Activated CD4-positive, CD25-positive, alpha-beta regulatory T cell treated with anti-CD3 and anti-CD28 coated beads, Interleukin-2, amount 50 U/mL, for 24 hours (primary cell): ENCODE results near the gene ATP2B3.
A peak's percentile ranks its signal among the peaks of the same experiment; 100 is the strongest.
"Not testable (repeated sequence)": the region's sequence is repeated elsewhere in the genome, so short reads cannot be mapped to it uniquely, and the experiment has no call there.

Source experiments
- ATAC-seq, 2 donors: fragments of 150-1000 bp; cut with Tn5 transposase; one replicate each; pipeline ENCODE4 v1.10.0; 2021; ENCODE audit warnings: mild to moderate bottlenecking in 1 of 2, moderate library complexity in 1 of 2

Gene ATP2B3

DNA sequence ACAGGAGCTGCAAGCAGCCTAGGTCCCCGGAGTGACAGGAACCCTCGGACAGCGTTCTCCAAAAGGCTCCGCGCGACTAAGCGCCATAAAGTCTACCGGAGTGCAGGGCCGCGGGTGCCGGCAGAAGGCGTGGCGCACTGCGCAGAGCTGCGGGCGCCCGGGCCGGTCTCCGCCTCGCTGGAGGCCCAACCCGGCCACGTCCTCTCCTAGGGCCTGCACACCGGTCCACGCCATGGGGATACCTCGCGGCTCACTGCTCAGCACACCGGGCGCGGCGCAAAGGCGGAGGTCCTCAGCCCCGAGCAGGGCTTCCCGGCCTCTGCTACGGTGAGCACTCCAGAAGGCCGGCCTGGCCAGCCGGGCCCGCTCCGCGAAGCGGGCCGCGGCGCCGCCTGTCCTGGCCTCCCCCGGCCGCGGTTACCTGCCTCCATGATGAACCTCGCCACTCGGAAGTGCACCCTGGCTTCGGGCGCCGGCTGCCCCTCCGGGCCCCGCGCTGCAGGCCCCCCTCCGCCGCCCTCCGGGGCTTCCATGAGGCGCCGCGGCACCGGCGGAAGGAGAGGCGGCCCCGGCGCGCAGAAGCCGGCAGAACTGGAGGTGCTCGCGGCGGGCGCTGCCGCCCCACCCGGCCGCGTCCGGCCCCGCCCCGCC, 81.2 kb downstream of the ATP2B3 start, which contains the start of gene CCNQ:
Gene CCNQ, minus strand, starts transcription at position 599 of the 651 bp plus-strand sequence. Its CDS starts 66 bp downstream, at position 533.
- peak; percentile 67 for ATAC-seq

GRCh38 chrX:153599192-153600031, 82.0 kb downstream of the ATP2B3 start:
- peak; percentile 87 for ATAC-seq

DNA sequence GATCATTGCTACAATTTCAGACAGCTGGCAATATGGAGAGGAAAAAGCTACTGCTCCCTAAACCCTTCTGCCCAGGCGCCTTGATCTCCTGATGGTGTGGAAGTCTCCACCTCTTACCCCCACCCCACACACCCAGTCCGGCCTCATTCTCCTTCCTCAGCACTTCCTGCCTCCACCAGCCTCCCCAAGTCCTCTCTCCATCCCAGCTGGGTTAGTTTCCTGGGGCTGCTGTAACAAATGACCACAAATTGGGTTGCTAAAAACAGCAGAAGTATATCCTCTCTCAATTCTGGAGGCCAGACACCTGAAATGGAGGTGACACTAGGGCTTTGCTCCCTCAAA, 82.6 kb downstream of the ATP2B3 start:
- ATAC-seq = no peak

DNA sequence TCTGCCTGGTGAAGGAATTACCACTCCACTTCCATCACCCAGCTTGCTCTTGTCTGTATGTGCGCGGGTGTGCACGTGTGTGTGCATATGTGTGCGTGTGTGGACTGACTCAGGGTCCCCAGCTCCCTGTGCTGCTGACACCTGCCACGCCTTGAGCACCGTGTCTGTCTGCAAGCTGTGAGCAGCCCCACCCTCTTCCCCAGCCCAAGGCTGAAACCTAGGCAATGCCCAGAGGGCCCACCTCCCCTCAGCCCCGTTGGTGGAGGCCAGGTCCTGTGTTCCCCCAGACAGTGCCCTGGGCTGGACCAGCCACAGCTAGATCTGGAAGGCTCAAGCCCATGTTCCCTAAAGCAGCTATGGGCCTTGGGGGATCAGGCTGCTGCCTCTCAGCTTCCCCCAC, 83.5 kb downstream of the ATP2B3 start:
- ATAC-seq = no peak

DNA sequence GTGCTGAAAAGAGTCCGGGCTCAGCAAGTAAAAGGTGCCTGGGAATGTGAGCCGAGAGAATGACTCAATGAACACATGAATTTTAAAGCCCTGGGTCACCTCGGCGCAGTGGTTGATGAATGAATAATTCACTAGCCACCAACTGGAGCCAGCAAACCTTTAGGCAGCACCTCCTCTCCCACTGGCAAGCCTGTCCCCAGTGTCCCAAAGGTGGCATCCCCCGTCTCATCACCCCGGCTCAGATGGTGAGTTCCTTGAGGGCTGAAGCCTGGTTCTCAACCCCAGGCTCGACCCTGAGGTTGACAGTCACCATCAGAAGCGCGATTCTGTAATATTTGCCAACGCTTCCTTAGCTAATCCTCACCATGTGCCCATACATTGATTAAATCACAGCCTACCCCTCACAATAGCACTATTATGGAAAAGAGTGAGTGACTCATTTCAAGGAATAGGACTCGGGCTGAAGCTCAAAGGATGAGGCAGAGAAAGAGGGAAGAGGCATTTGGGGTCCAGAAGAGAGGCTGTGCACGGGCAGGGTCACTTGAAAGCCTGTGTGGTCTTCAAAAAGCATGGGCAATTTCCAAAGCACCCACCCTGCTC, 84.2 kb downstream of the ATP2B3 start:
- ATAC-seq = no peak

- no peak for ATAC-seq
Measured at GRCh38 chrX:153602601-153603000, 85.2 kb downstream of the ATP2B3 start.

DNA sequence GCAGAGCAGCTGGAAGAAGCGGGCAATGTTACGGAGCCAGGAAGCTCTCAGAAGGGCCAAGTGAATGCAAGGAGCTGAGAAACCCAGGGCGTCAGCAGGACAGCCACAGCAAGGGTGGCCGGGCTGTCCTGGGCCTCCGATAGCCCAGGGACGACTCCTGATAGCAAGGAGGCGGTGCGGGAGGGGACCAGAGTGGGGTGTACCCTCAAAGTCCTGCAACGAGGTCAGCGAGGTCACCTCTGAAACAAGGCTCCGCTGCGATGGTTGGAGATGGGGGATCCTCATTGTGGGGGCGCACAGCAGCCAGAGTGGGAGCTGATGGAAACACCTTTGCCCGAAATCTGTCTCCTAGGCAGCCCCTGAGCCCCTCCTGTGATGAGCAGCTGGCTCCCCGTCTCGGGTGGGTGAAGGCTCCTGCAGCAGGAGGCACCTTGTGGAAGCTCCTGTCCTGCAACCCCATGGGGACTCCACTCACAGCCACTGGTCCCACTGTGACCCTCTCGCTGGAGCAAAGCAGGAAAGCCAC, 85.8 kb downstream of the ATP2B3 start:
- ATAC-seq = no peak

DNA sequence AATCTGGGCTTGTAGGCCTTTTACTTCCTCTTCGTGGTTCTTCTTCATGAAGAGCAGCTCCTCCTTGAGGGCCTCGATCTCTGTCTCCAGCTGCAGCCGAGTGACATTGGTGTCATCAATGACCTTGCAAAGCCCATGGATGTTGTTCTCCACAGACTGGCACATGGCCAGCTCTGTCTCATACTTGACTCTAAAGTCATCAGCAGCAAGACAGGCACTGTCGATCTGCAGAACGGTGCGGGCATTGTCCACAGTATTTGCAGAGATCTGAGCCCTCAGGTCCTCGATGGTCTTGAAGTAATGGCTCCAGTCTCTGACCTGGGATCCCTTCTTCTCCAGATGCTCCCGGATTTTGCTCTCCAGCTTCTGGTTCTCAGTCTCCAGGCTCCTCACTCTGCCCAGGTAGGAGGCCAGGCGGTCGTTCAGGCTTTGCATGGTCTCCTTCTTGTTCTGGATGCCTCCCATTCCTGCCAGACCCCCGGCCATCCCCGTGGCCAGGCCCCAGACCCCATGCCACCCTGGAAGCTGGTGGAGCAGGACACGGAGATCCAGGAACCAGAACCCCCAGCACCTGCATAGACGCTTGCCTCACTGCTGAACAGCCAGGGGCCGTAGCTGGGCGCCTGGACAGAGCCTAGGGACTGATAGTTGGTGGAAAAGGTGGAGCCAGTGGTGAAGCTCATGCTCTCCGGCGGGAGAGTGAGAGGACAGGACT, 87.4 kb downstream of the ATP2B3 start:
- ATAC-seq = not testable (repeated sequence)

GRCh38 chrX:153606503-153606902, 89.1 kb downstream of the ATP2B3 start:
- no peak for ATAC-seq

DNA sequence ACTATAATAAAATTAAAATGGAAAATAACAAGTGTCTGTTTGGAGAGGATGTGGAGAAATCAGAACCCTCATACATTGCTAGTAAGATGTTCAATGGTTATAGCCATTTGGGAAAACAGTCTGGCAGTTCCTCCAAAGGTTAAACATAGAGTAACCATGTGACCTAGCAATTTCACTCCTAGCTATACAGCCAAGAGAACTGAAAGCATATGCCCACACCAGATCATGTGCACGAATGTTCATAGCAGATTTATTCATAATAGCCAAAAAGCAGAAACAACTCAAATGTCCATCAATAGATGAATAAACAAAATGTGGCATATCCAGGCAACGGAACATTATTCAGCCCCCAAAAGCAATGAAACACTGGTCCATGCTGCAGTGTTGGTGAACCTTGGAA, 90.9 kb downstream of the ATP2B3 start:
- ATAC-seq = no peak

DNA sequence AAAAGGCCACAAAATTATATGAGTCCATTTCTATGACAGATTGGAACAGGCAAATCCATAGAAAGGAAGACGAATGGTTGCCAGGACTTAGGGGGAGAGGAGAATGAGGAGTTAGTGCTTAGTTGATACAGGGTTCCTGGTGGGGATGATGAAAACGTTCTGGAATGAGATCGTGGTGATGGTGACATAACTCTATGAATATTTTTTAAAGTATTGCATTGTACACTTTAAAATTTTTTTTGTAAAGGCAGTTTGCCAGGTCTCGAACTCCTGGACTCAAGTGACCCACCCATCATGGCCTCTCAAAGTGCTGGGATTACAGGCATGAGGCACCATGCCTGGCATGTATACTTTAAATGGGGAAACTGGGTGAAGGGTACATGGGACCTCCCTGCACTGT, 91.4 kb downstream of the ATP2B3 start:
- no peak for ATAC-seq

DNA sequence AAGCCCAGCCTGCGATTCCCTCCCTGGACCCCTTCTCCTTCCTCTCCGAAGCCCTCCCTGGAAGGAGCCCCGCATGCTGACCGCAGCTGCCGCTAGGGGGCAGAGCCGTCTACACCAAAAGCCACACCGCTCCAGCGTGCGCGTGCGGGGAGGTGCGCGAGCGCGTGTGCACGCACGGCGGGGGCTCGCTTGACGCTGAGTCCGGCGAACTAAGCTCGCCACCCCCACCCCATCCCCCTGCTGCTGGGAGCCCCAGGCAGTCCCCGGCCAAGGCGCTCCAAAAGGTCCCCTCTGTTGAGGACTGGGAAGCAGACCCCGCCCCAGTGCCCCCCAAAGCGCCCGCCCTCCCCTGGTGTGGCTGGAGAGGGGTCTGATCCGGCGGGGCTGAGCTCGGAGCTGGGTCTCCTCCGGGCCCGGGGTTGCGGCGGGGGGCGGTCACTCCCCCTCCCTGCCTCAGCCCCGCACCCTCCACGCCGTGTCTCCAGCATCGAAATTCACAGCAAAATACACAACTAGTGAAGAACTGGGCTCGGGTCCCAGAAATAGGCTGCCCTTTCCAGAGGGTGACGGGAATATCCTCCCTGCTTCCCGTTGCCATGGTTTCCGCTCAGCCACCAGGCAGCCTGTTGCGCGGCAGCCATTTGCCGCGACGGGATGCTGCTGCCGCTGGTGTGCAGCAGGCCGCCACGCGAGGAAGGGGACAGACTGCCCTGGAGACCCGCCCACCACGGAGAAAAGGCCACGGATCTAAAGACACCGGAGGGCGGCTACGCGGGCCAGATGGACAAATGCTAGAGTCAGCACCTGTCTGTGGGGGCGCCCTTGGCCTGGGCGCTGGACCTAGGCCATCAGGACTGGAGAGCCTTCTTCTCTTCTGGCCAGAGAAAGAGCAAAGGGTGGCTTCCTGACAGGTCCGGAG, 92.7 kb downstream of the ATP2B3 start:
- peak; percentile 96 for ATAC-seq

DNA sequence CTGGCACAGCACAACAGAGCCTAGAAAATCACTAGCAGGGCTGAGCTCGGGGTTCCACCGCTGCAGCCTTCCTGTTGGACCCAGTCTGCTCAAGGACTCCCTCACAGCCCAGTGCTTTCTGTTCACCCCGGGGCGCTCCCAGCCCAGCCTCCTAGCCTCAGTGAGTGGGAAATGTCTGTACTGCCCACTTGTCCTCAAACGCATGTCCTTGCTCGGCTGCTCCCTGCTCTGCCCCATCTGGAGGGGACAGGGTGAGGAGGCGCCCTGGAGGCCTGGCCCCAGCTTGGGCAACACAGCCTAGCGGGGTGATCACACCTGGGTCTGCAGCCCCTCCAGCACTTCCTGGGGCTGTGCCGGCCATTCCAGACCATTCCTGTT, 93.4 kb downstream of the ATP2B3 start:
- no peak for ATAC-seq

- ATAC-seq = no peak
Measured at GRCh38 chrX:153611298-153612095, 94.1 kb downstream of the ATP2B3 start.

DNA sequence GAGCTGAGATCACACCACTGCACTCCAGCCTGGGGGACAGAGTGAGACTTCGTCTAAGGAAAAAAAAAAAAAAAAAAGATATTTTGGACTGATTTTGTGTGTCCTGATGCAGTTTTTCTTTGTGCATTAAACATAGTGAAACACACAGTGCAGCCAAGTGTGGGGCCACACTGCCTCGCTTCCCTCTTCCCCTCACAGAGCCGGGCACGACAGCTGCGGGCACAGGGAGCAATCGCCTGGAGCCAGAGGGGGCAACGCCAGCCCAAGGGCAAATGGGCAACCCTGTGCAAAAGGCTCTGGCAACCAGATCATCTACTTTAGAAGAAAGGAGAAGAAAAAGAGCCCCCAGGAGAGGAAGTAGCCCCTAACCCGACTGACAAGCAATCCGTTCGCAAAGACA, 95.0 kb downstream of the ATP2B3 start:
- no peak for ATAC-seq

GRCh38 chrX:153614818-153615217, 97.4 kb downstream of the ATP2B3 start:
- ATAC-seq = no peak

- ATAC-seq = no peak
Measured at GRCh38 chrX:153620576-153620975, 103.1 kb downstream of the ATP2B3 start.

DNA sequence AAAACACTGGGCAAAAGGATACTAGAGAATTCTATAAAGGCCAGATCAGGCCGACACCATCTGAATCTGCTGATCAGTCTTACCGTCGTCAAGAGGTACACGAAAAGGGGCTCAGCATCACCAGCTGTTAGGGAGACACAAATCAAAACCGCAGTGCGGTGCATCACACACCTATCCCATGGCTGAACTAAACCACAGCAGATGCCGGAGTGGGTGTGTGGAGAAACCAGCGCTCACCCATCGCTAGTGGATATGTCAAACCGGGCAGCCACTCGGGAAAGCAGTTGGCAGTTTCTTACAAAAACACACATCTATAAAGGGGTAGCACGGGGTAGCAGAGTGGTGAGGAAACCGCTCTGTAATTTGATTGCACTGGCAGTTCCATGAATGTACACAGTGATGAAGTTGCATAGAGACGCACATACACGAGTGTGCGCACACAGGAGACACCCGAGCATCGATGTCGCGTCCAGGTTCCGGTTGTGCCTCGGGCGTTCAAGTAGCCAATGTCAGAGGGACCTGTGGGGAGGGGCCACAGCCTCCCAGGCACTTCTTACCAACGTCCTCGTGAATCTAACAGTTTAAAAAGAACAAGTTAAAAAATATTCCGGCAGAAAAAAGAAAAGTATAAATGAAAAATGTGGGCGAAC, 104.6 kb downstream of the ATP2B3 start:
- ATAC-seq = no peak

DNA sequence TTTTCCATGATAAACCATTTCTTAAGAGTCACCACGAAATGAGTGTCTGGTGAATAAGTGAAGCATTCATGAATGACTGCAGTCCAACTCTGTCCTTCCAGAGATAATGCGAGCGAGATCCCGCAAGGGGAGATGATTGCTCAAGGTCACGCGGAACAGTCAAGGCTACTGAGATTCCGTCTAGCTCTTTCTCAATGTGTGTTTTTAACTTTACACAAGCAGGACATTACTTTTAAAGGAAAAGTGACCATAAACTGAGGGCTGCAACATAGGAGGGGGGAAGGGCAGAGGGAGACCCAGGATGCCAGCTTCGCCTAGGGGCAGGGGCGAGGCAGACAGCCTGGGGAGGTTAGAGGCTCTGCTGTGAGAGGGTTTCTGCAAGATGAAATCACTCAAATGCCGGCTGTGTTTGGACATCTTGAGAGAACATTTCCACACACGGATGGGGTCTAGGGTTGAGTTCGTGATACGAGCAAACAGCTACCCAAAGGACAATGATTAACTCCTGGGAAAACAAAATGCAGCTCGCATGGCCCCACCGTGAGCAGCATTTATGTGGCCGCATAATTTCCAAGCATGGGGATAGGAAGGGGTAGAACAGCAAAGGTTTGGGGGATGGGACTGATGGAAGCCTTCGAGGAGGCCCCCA, 105.3 kb downstream of the ATP2B3 start:
- ATAC-seq = no peak
